CD4-positive, alpha-beta T cell treated with Interleukin-21 for 1 hour (primary cell): ENCODE results near the gene SINHCAF.
"Not testable (repeated sequence)": the region's sequence is repeated elsewhere in the genome, so short reads cannot be mapped to it uniquely, and the experiment has no call there.

Source experiments
- DNase-seq: peaks from one replicate; pipeline ENCODE4 v3.0.0-alpha.2; 2020

SINHCAF gene

DNA sequence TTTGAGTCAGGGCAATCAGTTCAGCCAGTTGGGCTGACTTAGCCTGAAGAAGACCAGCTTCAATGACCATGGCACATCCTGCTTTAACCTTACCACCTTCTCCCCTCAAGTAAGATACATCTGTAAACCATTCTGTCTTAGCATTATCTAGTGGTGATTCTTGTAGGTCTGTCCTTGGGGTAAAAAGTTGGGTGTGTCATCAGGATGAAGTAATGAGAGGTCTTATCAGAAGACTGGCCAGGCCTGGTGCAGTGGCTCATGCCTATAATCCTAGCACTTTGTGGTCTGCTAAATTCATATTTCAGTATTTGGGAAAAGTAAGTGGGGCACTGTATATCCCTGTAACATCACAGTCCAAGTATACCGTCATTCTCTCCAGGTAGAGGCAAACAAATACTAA, 19.1 kb downstream of the SINHCAF start:
- no peak for DNase-seq

DNA sequence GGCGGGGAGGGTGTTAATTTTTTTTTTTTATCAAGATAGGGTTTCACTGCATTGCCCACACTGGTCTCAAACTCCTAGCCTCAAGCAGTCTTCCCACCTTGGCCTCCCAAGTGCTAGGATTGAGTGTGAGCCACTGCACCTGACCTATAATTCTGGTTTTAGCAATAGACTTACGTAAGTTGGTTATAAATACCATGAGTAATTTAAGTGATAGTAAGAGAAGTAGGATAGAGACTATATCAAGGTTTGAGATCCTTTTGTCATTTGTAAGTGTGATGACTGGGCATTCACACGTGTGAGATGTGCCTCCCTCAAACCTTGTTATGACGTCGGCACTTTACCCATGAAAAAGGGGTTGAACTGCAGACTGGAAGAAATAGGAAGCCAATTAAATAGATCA, 22.5 kb downstream of the SINHCAF start:
- DNase-seq = no peak

DNA sequence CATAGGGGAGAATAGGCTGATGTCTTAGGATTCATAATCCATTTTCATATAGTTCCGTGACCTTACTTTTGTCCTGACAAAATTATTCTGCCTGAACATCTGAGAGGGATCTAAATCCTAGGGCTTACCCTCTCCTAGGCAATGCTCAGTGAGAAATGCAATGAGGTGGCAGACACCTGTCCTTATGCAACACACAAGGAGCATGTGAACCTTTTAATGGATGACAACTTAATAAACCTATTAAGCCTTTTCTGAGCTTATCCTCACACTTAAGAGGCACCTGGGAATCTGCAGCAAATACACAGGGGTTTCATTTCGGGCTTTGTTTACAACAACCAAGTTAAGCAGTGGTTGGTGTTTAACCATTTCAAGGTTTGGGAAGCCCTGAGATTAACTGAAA, 24.6 kb downstream of the SINHCAF start:
- no peak for DNase-seq

DNA sequence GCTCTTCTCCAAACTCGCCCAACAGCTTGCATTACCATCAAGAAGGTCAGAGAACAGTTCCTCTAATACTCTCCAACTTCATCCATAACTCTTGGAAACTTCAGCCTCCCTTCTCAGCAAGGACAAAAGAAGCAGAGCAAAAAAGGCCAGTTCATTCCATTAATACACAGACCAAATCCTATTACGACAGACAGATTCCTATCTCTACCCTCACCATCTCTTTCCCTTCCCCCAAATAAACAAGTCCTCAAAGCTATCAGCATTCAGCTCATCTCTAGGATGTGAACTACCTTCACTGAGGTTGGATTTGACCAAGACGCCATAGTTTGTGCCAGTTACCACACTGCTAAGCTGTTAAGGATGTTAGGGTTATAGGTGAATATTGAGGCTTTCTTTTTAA, 25.2 kb downstream of the SINHCAF start:
- no peak for DNase-seq

DNA sequence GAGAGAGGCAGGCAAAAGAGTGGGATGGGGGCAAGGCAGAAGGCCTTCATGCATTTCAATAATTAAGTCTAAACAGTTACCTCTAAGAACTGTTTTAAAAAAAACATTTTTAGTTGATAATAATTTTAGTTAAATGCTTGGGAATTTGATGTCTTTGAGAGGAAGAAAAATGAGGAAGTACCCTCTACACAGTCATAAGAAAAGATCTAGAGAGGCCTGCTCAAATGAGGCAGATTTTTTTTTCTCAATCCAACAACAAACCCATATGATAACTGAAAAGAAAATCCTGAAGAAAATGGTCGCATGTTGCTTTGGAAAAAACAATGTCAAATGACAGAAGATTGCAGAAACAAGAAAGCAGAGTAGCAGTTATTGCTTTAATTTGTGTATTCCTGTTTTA, 25.6 kb downstream of the SINHCAF start:
- DNase-seq = no peak

DNA sequence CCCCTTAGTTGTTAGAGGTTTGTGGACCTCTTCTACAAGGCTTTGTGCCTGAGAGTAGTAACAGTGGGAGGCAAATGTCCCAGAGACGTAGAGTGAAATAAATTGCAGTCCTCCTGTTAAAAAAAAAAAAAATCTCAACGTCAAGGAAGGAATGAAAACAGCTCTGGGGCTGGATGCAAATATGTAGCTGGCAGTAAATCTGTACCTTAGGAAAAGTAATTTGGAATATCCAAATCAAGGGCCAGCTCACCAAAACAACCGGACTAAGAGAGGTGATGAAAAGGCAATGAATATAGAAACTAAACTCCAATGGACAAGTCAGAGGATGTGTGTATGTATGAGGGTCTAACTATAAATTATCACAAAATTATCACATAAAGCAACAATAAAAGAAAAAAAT, 27.0 kb downstream of the SINHCAF start:
- no peak for DNase-seq

DNA sequence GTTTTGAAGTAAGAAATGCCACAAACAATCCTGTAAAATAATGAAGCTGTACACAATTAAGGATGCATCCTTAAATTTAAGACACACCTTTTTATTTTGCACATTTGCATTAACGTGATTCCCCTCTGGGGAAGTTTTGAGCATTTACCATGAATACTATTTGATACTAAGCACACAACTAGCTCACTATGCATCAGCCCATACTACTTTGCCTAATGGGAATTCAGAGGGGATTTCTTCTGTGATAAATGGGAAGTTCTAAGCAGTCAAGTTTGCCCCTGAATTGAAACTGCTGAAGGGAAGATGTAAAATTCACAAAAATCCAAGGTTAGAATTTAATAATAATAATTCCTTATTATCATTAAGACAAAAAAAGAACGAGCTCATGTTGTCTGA, 27.4 kb downstream of the SINHCAF start:
- DNase-seq = no peak

DNA sequence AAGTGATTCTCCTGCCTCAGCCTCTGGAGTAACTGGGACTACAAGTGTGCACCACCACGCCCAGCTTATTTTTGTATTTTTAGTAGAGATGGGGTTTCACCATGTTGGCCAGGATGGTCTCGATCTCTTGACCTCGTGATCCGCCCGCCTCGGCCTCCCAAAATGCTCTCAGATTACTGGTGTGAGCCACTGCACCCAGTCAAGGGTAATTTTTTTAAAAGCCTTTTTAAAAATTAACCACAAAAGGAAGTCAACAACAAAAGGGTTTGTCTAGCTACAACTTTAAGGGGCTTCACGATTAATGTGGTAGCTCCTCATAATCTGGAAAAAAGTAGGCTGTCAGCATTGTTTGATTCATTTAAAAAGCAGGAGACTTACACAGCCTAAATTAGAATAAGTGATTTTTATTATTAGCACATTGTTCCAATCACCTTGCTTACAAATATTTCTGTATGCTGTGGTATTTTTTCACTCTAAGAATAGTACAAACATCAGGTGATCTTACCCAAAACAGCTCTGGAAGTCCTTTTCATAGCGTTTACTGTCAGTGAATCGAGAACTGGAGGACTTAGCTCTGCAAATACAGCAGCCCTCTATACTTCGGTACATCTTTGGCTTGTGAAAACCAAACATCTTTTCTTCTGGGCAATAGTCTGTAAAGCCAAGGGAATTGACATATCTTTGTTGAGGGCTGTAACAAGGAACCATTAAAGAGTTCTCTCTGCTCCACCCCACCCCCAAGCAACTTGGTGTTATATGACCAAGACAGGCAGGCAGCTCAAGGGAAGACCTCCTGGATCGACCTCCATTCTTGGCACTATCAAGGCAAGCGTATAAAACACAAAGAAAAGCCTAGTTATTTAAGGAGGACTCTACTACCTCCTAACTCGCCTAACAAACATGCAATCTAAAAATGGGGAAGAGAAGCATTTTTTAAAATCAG, 28.1 kb downstream of the SINHCAF start:
- no peak for DNase-seq

DNA sequence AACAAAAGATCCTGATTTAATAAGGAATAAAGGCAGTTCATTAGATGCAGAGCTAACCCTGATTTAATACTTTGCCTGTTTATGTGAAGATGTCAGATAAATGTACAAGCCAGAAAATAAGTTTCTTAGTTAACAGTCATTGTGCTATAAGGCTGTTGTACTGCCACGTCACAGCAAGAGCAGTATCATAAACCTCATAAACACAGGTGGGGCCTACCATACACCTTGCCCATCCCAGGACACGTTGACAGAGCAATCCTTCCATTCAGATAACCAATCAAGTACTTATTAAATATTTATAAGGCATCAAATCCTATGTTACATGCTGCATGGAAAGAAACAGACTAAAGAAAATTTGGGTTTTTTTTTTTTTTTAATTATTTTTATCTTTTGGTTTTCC, 36.5 kb downstream of the SINHCAF start:
- DNase-seq = no peak

DNA sequence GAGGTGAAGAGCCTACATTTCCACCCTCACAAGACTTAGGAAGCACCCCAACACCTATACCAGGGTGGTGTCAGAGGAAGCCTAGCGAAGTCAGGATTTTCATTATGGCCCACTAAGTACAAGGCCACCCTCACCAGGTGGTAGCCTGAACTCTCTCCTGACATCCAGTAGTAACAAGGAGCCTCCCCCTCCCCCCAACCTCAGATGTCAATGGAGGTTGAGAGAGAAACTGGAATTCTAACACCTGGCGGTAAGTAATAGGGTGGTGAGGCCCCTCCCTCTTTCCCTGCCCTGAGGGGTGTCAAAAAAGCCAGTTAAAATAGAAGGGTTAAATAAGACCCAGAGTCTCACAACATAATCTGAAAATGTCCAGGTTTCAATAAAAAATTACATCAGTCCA, 37.6 kb downstream of the SINHCAF start:
- no peak for DNase-seq

DNA sequence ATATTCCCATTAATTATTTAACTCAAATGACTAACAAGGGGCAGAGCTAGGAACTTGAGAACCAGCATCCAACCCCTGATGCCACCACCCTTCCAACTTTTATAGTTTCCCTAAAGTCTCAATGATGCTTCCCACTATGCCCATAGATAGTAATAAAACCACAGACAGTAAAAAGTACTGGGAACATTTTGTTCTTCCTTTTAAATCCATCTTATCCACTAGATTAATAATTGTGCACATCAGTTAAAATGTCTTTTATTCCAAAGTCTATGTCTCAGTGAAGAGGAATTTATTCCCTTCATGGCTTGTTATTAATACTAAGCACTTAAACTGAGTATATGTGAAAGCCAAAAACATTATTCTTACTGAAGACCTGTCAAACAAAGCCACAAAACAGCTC, 45.8 kb downstream of the SINHCAF start:
- no peak for DNase-seq

DNA sequence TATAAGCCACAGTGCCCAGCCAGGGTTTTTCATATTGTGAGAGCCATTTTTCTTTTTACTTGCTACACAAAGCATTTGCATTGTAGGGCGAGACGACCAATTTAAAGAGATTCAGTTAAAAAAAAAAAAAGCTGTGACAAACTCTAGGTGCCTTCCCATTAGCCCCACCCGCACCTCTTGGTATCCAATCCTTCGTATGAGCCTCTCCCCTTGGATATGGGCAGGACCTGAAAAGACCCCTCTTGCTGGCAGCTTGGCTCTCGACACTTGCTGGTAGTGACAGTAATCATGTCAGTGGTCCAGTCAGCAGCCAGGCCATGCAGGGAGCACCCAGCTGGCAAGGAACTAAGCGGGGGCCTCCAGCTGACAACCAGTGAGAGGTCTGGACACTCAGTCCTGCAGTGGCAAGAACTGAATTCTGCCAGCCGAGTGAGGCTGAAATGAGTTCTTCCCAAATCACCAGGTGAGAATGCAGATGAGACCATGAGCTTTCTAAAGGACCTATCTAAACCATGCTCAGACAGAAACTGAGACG, 46.5 kb downstream of the SINHCAF start:
- DNase-seq = no peak

DNA sequence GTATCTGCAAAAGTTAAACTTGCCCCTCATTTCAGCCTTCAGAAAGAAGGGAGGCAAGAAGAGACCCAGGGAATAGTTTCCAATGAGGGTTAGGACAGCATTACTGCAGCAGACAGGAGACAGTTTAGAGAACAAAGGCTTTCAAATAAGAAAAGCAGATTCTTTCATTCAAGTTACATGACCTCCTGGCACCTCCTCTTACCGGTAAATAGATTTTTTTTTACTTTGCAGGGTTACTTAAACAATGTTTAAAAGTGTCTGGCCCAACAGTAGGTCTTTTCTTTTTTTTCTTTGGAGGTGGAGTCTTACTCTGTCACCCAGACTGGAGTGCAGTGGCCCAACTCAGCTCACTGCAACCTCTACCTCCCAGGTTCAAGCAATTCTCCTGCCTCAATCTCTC, 47.1 kb downstream of the SINHCAF start:
- DNase-seq = no peak

DNA sequence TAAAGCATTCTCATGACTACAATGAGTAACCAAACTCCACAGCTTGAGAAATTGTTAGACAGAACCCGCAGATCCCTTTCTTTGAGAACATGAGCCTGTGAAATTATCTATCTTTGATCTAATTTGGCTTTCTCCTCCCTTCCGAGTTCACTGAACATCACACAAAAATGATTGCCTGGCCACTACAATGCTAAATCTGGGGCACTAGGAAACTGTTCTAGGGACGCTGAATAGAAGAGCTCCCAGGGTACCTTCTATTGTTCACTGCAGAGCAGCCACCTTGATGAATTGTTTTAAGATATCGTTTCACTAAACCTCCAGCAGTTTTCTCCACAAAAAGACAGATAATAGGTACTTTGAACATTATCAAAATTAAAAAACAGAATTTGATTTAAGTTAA, 47.5 kb downstream of the SINHCAF start:
- DNase-seq = no peak

DNA sequence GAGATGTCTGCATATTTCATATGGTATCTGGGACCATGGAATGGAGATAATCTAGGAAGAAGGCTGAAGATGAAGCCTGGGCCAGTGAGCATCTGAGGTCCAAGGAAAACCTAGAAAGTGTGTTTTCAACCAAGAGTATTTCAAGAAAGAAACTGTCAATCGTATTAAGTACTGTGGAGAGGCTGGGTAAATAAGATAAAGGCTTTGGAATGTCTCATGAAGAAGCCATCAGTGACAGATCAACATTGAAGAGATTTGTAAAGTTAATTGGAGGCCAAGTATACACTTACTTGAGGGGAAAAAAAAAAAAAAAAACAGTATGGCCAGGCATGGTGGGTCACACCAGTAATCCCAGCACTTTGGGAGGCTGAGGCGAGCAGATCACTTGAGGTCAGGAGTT, 48.9 kb downstream of the SINHCAF start:
- no peak for DNase-seq

DNA sequence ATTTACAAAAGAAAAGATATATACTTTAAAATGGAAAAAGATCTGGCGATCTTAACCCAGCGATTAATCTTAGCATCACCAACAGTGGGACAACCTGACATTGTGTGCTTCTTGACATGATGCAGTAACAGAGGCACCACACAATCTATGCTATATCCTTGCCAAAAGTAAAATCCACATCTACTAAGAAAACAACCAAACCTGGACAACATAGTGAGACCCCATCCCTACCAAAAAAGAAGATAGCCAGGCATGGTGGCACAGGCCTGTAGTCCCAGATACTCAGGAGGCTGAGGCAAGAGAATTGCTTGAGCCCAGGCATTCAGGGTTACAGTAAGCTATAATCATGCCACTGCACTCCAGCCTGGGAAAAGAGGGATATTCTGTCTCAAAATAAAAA, 50.5 kb downstream of the SINHCAF start:
- no peak for DNase-seq

DNA sequence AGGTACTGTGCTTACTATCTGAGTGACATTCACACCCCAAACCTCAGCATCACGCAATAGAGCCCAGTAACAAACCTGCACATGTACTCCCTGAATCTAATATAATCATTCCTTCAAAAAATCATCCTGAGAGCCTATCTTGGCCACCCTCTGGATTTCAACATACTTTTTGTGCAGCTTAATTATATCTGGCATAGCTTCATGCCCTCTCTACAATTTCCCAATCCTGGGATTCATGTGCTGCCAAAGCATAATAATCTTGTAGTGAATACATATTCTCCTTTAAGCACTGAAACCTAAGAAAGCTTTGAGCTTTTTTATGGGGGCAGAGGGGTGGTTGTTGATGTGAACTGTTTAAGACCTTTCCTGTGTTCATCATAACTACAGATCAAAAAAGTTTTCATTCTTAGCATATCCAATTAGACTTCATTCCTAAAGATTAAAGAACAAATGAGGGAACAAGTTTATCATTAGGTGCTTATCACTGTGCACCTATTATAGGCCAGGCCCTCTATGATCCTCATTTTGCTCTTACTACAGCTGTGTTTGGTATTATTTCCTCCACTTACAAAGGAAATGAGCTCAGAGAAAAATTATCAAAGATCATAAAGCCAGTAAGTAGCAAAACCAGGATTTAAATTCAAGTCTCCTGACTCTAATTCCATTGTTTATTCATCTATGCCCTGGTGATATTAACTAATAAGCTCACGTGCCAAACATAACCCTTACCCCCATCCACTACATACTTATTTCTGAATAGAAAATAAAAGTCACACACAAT, 51.2 kb downstream of the SINHCAF start:
- no peak for DNase-seq

DNA sequence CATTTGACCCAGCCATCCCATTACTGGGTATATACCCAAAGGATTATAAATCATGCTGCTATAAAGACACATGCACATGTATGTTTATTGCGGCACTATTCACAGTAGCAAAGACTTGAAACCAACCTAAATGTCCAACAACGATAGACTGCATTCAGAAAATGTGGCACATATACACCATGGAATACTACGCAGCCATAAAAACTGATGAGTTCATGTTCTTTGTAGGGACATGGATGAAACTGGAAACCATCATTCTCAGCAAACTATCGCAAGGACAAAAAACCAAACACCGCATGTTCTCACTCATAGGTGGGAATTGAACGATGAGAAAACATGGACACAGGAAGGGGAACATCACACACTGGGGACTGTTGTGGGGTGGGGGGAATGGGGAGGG, 52.2 kb downstream of the SINHCAF start:
- DNase-seq = not testable (repeated sequence)

DNA sequence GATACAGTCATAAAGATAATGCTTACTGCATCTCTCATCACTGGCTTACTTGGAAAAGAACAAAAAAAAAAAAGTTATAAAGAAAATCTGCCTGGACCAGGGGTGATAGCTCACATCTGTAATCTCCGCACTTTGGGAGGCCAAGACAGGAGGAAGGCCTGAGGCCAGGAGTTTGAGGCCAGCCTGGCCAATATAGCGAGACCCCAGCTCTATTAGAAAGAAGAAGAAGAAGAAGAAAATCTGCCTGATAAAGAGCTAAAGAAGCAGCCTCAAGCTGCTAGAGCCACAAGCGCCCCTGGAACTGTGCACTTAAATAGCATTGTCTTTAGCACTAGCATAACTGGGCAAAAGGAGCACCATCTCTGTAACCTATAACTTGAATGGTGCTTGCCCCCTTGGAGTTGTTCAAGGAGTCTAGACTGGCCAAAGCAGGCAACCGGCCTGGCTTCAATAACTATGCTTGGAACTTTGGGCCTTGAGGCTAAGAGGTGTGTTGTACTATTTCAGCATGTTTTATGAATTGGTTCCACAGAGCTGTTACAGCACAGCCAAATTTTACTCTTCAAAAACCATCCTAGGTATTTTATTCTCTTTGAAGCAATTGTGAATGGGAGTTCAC, 53.2 kb downstream of the SINHCAF start:
- no peak for DNase-seq

DNA sequence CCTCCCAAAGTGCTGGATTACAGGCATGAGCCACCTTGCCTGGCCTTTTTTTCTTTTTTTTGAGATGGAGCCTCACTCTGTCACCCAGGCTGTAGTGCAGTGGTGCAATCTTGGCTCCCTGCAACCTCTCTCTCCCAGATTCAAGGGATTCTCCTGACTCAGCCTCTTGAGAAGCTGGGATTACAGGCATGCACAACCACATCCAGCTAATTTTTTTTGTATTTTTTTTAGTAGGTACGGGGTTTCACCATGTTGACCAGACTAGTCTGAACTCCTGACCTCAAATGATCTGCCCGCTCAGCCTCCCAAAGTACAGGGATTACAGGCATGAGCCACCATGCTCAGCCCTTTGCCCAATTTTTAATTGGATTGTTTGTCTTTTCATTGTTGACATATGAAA, 58.0 kb downstream of the SINHCAF start:
- DNase-seq = no peak

DNA sequence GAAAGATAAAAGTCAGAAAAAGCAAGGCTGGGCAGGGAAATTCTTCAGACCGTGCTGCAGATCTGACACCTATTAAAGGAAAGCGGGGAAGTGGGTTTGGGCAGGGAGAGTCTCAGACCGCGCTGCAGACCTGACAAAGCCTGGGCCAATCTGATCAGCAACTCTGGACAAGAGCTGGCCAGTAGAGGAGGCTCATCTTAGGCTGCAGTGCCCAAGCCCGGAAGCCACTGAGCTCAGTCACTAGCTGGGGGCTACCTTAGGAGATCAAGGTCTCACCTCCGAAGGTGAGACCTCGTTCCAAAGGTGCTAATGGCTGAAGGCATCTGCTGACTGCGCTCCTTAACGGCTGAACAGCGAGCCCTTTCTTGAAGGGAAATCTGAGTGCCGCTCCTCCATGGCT, 60.2 kb downstream of the SINHCAF start:
- no peak for DNase-seq

DNA sequence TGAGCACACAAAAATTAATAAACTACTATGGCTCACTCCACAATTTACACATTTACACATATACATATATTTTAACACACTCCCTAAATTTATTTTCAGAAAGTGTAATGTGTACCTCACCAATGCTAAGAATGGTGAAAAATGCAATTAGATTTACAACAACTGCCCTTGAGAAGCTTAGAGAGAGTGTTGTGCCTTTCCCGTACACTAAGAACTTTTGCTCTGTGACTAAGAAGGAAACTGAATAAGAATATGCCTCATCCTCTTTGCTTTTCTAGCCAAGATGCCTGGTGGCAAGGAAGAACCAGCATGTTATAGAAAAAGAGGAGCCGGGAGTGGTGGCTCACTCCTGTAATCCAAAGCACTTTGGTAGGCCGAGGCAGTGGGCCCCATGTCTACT, 62.3 kb downstream of the SINHCAF start:
- no peak for DNase-seq

DNA sequence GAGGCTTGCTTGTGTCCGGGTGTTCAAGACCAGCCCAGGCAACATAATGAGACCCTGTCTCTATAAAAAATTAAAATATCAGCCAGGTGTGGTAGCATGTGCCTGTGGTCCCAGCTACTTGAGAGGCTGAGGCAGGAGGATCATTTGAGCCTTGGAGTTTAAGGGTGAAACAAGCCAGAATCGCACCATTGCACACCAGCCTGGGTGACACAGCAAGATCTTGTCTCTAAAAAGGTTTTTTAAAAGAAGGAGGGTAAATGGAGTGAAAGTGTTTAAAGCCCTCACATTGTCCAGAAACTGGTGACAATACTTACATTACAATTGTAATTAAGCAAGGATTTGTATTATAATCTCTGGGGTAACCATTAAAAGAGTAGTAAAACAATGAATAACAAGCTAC, 64.2 kb downstream of the SINHCAF start:
- no peak for DNase-seq

DNA sequence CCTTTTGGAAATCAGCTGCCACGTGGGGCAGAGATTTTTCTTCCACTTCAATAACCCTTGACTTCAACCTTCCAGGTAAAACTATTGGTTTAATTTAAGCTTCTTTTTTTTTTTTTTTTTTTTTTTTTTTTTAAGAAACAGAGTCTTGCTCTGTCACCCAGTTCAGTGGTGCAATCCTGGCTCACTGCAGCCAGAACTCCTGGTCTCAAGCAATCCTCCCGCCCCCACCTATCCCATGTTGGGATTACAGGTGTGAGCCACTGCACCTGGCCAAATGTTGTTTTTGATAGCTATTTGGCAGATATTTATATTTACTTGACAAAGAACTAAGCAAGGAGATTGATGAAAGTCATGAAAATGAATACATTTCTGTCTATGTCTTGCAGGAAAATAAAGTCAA, 65.1 kb downstream of the SINHCAF start:
- no peak for DNase-seq
